HG03460 (cell line): Measurements from ENCODE around the gene TNIP3.

Experiments
- ATAC-seq: cut with Tn5 transposase; IDR thresholded peaks from one replicate; pipeline ENCODE4 v1.9.1; 2021; ENCODE audit not compliant: unreplicated experiment

TNIP3 gene

GRCh38 chr4:121088867-121089266 lies 75.3 kb downstream of the TNIP3 start:
- ATAC-seq, result no peak
